Stimulated activated naive CD8-positive, alpha-beta T cell treated with anti-CD3 and anti-CD28 coated beads, Interleukin-15, Interleukin-2, amounts not matched to agents 100 U/mL and 50 U/mL, for 24 hours (primary cell): ENCODE measurements around the gene REM2.
"Not testable (repeated sequence)": the region's sequence is repeated elsewhere in the genome, so short reads cannot be mapped to it uniquely, and the experiment has no call there.

Experiments
- ATAC-seq: fragments of 150-1000 bp; cut with Tn5 transposase; one replicate; pipeline ENCODE4 v1.10.0; 2021
- DNase-seq: peaks from one replicate; pipeline ENCODE4 v3.0.0; 2021

REM2 gene

GRCh38 chr14:22896760-22897159 is 13.7 kb downstream of the REM2 start:
- ATAC-seq (no peak), DNase-seq (no peak)

GRCh38 chr14:22897357-22897756 is 14.3 kb downstream of the REM2 start:
- ATAC-seq (no peak), DNase-seq (no peak)

GRCh38 chr14:22898302-22899090 is 15.5 kb downstream of the REM2 start:
- DNase-seq, result no peak
- ATAC-seq, result peak; percentile 95

- DNase-seq (no peak), ATAC-seq (peak; percentile 34)
Observed at GRCh38 chr14:22900081-22900799, 17.2 kb downstream of the REM2 start.

- DNase-seq (no peak), ATAC-seq (no peak)
Observed at GRCh38 chr14:22901799-22902198, 18.8 kb downstream of the REM2 start.

- ATAC-seq (no peak), DNase-seq (no peak)
Observed at GRCh38 chr14:22903742-22904087, 20.7 kb downstream of the REM2 start.

GRCh38 chr14:22905627-22906026 is 22.6 kb downstream of the REM2 start:
- no peak for DNase-seq
- ATAC-seq, result no peak

- no peak for ATAC-seq
- DNase-seq, result no peak
Observed at GRCh38 chr14:22906073-22906472, 23.1 kb downstream of the REM2 start.

GRCh38 chr14:22907429-22907828 is 24.4 kb downstream of the REM2 start:
- no peak for ATAC-seq
- no peak for DNase-seq

- no peak for ATAC-seq
- DNase-seq, result no peak
Observed at GRCh38 chr14:22908601-22909000, 25.6 kb downstream of the REM2 start.

- ATAC-seq, result no peak
- DNase-seq, result no peak
Observed at GRCh38 chr14:22910916-22911315, 27.9 kb downstream of the REM2 start.

- not testable (repeated sequence) for DNase-seq, ATAC-seq
Observed at GRCh38 chr14:22914836-22915235, 31.8 kb downstream of the REM2 start.

- DNase-seq (no peak), ATAC-seq (no peak)
Observed at GRCh38 chr14:22915886-22916521, 33.0 kb downstream of the REM2 start.

- ATAC-seq, result peak; percentile 96
- DNase-seq, result peak; percentile 100
Observed at GRCh38 chr14:22918804-22919600, 36.0 kb downstream of the REM2 start, which contains the start of gene RBM23. RBM23 (minus strand) TSS chr14:22919149.

- no peak for DNase-seq
- peak; percentile 1 for ATAC-seq
Observed at GRCh38 chr14:22919601-22919921, 36.5 kb downstream of the REM2 start.

GRCh38 chr14:22920697-22921096 is 37.7 kb downstream of the REM2 start:
- ATAC-seq (no peak), DNase-seq (no peak)

GRCh38 chr14:22922294-22922693 is 39.3 kb downstream of the REM2 start:
- ATAC-seq, result no peak

GRCh38 chr14:22923746-22924145 is 40.7 kb downstream of the REM2 start:
- DNase-seq, result no peak
- ATAC-seq, result no peak

More at GRCh38 chr14:22922294-22922693, 39.3 kb downstream of the REM2 start:
- no peak for DNase-seq

- DNase-seq (no peak), ATAC-seq (no peak)
Observed at GRCh38 chr14:22925513-22925912, 42.5 kb downstream of the REM2 start.

- no peak for DNase-seq
- no peak for ATAC-seq
Observed at GRCh38 chr14:22926316-22926715, 43.3 kb downstream of the REM2 start.

- no peak for ATAC-seq
- DNase-seq, result no peak
Observed at GRCh38 chr14:22928237-22929103, 45.4 kb downstream of the REM2 start.
